ENCODE results near the gene MRPS27. TPM values are rescaled to one million over a fixed set of nuclear protein-coding genes. Genes with fewer than 3 reads are reported as not detected.
A peak's percentile ranks its signal among the peaks of the same experiment; 100 is the strongest.

Gene MRPS27
- total and polyA plus RNA-seq, 9 of the 15 experiments (the other 6 are each of a cell fraction or from before 2014, with no cell fraction given) = 73.6 to 144 (median 106) TPM

- TF ChIP-seq SMAD1 (IDR thresholded peaks at IDR 0.05; ENCODE audit: low read depth, low read length, partially characterized antibody) (no peak), REST (IDR thresholded peaks at IDR 0.05; ENCODE audit: borderline replicate concordance) (peak; percentile 32; the same call in 1 of the 2 replicates), REST (CRISPR knock-in tag; IDR thresholded peaks at IDR 0.05; ENCODE audit: low read depth) (no peak), PRDM10 (IDR thresholded peaks at IDR 0.05; ENCODE audit: partially characterized antibody) (no peak), CBX8 (IDR thresholded peaks at IDR 0.05; ENCODE audit: borderline replicate concordance, extremely low read depth, low read depth, low read length, poor library complexity, severe bottlenecking) (no peak), ESRRA (IDR thresholded peaks at IDR 0.05; ENCODE audit: borderline replicate concordance, low read depth) (peak; percentile 34; the same call in 1 of the 2 replicates), MTA2 (IDR thresholded peaks at IDR 0.05; ENCODE audit: low read depth) (no peak), SP2 (IDR thresholded peaks at IDR 0.05; ENCODE audit: extremely low read depth, low read depth, low read length, poor library complexity, severe bottlenecking) (no peak), IRF1 (CRISPR knock-in tag; IDR thresholded peaks at IDR 0.05; ENCODE audit: borderline replicate concordance) (no peak), SUPT5H (IDR thresholded peaks at IDR 0.05) (no peak), ZFP36 (IDR thresholded peaks at IDR 0.05; ENCODE audit: low read depth, low read length, partially characterized antibody) (no peak), ZBTB26 (CRISPR knock-in tag; IDR thresholded peaks at IDR 0.05) (no peak)
Observed at GRCh38 chr5:72280581-72281069, 39.4 kb downstream of the MRPS27 start (continued).
